ENCODE results near the gene GSG1L.

GSG1L gene

DNA sequence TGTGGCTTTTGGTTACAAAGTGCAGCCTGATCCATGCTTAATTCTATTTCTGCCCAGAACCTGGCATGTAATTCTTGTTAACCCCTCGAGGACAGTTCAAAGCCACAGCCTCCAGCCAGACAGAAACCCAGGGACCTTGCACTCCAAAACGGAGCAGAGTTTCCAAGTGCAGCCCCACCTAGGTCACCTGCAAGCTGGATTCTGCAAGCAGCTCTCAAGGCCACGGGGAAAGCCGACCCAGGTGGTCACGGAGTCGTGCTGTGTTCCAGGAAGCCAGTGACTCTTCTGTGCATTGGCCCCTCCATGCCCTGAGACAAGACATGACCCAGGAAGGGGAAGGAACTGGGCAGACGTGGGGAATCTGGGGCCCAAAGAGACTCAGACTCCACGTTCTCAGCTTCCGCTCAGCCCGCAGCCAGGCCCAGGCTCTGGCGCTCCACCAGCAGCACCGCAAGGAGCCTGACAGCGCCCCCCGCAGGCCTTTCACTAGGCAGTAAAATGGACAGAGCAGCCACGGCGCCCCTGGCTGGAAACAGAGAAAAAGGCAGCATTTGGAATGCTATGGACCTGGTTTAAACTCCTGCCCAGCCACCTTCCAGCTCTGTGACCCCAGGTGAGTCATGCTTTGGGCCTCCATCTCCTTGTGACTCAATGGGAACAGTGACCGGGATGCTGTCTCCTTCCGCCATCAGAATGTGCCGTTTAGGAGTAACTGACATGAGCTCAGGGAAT, 27.3 kb upstream of the GSG1L start:
- Histone ChIP-seq H3K36me3 (ENCODE audit: control insufficient read depth, insufficient read depth, low read length, severe bottlenecking) (peaks cover 4% of the 10 kb centered on the region), H3K9ac (ENCODE audit: low read length) (no peak overlapping the region), H3K9me3 (ENCODE audit: control insufficient read depth, low read length) (no peaks in the 10 kb centered on the region), H3K27me3 (replicated peaks; ENCODE audit: control insufficient read depth, insufficient read depth, low read length) (no peaks in the 10 kb centered on the region), H3K4me1 (ENCODE audit: control insufficient read depth, insufficient read depth, low read length) (no peaks in the 10 kb centered on the region), H3K4me3 (ENCODE audit: low read length) (no peak overlapping the region)
- DNase-seq (ENCODE audit: low read depth) = no peak

DNA sequence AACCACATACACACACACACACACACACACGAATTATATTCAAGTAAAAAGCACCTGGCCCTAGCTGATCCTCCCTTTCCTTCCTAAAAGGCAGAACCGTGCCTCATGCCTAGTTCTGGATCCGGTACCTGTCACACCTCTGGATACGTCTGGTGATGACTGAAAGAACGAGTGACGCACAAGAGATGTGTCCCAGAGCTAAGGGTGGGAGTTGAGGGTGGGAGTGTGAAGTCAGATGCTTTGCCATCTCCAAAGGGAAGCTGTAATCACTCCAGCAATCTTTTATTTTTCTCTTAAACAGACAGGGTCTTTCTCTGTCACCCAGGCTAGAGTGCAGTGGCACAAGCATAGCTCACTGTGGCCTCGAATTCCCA, 26.5 kb upstream of the GSG1L start:
- Histone ChIP-seq H3K9ac (ENCODE audit: low read length) (no peak overlapping the region), H3K27me3 (replicated peaks; ENCODE audit: control insufficient read depth, insufficient read depth, low read length) (no peaks in the 10 kb centered on the region), H3K36me3 (ENCODE audit: control insufficient read depth, insufficient read depth, low read length, severe bottlenecking) (peaks cover 4% of the 10 kb centered on the region), H3K4me3 (ENCODE audit: low read length) (no peak overlapping the region), H3K9me3 (ENCODE audit: control insufficient read depth, low read length) (no peaks in the 10 kb centered on the region), H3K4me1 (ENCODE audit: control insufficient read depth, insufficient read depth, low read length) (no peaks in the 10 kb centered on the region)
- no peak for DNase-seq (ENCODE audit: low read depth)

DNA sequence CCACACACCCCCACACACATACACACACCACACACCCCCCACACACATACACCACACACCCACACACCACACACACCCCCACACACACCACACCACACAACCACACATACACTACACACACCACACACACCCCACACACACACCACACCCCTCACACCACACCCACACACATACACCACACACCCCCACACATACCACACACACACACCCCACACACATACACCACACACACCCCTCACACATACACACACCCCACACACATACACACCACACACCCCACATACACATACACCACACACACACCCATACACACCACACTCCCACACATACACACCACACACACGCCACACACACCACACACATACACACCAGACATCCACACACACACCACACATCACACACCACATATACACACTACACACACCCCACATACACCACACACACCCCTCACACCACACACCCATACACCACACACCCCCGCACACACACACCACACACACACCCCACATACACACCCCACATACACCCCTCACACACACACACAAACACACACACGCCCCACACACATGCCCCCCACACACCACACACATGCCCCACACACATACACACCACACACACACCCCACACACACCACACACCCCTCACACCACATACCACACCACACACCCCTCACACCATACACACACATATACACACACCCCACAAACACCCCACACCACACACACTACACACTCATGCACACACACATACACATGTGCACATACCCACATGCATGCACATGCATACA, 25.9 kb upstream of the GSG1L start:
- no peak overlapping the region for H3K4me3 ChIP-seq (ENCODE audit: low read length)
- no peaks in the 10 kb centered on the region for H3K9me3 ChIP-seq (ENCODE audit: control insufficient read depth, low read length)
- H3K4me1 ChIP-seq (ENCODE audit: control insufficient read depth, insufficient read depth, low read length) = no peaks in the 10 kb centered on the region
- H3K27me3 ChIP-seq (replicated peaks; ENCODE audit: control insufficient read depth, insufficient read depth, low read length) = no peaks in the 10 kb centered on the region
- H3K36me3 ChIP-seq (ENCODE audit: control insufficient read depth, insufficient read depth, low read length, severe bottlenecking) = peaks cover 4% of the 10 kb centered on the region
- no peak overlapping the region for H3K9ac ChIP-seq (ENCODE audit: low read length)
- DNase-seq (ENCODE audit: low read depth) = no peak

DNA sequence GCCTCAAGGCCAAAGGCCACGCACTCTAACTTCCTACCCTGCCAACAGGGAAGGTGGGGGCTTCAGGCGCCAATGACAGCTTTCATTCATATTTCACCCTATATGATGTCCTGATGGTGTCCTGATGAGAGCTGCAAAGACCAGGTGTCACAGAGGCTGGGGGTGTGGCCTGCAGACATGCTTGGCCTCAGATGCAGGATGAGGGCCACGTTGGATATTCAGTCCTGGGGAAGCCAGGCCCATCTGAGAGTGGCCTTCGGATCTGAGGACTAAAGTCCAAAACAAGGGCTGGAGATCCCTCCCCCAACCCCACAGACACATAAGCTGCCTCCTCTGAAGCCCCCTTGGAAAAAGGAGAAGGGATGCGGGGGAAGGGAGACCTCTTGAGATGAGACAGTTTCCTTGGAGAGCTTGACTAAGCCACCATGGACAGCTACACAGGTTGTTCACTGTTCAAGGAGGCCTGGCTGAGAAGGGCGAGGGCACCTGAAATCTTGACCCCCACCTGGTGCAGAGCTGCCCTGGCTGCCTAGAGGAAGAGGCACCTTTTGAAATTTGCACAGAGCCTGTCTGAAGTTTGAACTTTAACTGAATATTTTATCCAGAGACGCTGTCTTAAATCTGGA, 24.3 kb upstream of the GSG1L start:
- Histone ChIP-seq H3K36me3 (ENCODE audit: control insufficient read depth, insufficient read depth, low read length, severe bottlenecking) (no peaks in the 10 kb centered on the region), H3K4me3 (ENCODE audit: low read length) (no peak overlapping the region), H3K9me3 (ENCODE audit: control insufficient read depth, low read length) (no peaks in the 10 kb centered on the region), H3K4me1 (ENCODE audit: control insufficient read depth, insufficient read depth, low read length) (peaks cover 3% of the 10 kb centered on the region), H3K9ac (ENCODE audit: low read length) (no peak overlapping the region), H3K27me3 (replicated peaks; ENCODE audit: control insufficient read depth, insufficient read depth, low read length) (no peaks in the 10 kb centered on the region)
- no peak for DNase-seq (ENCODE audit: low read depth)

DNA sequence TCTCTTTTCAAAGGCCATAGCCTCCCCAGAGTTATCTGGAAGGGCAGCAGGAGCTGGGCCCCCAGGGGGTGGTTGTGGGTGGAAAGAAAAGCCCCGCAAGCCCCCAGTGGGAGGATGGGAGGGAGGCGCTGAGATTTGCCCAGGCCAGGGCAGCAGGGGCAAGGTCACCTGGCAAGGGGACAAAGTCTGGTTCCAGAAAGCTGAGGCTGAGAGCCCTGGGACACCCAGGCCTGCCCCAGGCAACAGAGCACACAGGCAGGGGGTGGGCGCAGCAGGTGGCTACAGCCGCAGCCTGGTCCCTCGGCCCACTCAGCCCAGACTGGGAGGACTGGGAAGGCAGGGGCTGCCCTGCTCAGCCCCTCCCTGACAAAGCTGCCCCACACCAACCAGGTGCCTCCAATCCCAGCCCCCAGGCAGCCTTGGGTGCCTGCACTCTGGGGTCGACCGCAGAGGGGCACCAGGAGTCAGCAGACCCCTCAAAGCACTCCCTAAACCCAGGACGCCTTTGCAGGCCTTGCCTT, 23.7 kb upstream of the GSG1L start:
- DNase-seq (ENCODE audit: low read depth) = no peak
- peaks cover 6% of the 10 kb centered on the region for H3K4me1 ChIP-seq (ENCODE audit: control insufficient read depth, insufficient read depth, low read length)
- no peaks in the 10 kb centered on the region for H3K9me3 ChIP-seq (ENCODE audit: control insufficient read depth, low read length)
- H3K36me3 ChIP-seq (ENCODE audit: control insufficient read depth, insufficient read depth, low read length, severe bottlenecking) = no peaks in the 10 kb centered on the region
- no peaks in the 10 kb centered on the region for H3K27me3 ChIP-seq (replicated peaks; ENCODE audit: control insufficient read depth, insufficient read depth, low read length)
- no peak overlapping the region for H3K4me3 ChIP-seq (ENCODE audit: low read length)
- no peak overlapping the region for H3K9ac ChIP-seq (ENCODE audit: low read length)

DNA sequence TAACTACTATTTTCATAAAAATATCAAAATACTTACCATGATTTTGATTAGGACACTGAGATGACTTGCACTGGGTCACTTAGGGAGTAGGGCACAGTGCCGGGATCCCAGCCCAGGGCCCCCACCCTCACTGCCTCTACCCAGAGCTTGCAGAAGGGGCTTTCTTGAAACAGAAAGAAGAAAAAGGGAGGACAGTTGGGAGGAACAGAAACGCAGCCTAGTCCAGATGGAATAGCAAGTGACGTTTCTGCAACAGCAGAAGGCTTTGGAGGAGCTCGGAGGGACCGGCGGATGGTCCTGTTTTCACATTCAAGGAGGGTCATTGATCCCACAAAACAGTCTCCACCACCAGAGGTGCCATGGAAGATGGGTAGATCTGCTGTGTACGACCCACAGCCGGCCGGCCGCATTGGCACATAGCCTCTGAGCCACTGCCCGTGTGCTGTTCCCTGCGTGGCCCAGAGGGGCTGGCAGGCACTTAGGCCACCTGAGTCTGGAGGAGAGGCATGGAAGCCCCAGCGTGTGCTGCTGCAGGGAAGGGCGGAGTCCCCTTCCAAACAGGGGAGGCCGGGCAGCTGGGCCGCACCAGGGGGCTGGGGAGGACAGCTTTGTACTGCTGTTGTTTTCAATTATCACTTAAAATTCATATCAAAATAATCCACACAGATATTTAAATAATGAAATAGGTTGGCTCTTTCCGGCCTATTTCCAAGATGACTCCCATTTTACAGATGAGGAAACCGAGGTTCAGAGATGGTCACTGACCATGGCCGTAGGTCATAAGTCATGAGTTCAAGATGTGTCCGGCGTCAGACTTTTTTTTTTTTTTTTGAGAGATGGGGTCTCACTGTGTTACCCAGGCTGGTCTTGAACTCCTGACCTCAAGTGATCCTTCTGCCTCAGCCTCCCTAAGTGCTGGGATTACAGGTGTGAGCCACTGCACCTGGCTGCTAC, 22.9 kb upstream of the GSG1L start:
- DNase-seq (ENCODE audit: low read depth) = no peak
- Histone ChIP-seq H3K9ac (ENCODE audit: low read length) (no peak overlapping the region), H3K4me1 (ENCODE audit: control insufficient read depth, insufficient read depth, low read length) (peaks cover 6% of the 10 kb centered on the region), H3K4me3 (ENCODE audit: low read length) (no peak overlapping the region), H3K27me3 (replicated peaks; ENCODE audit: control insufficient read depth, insufficient read depth, low read length) (no peaks in the 10 kb centered on the region), H3K36me3 (ENCODE audit: control insufficient read depth, insufficient read depth, low read length, severe bottlenecking) (no peaks in the 10 kb centered on the region), H3K9me3 (ENCODE audit: control insufficient read depth, low read length) (no peaks in the 10 kb centered on the region)

DNA sequence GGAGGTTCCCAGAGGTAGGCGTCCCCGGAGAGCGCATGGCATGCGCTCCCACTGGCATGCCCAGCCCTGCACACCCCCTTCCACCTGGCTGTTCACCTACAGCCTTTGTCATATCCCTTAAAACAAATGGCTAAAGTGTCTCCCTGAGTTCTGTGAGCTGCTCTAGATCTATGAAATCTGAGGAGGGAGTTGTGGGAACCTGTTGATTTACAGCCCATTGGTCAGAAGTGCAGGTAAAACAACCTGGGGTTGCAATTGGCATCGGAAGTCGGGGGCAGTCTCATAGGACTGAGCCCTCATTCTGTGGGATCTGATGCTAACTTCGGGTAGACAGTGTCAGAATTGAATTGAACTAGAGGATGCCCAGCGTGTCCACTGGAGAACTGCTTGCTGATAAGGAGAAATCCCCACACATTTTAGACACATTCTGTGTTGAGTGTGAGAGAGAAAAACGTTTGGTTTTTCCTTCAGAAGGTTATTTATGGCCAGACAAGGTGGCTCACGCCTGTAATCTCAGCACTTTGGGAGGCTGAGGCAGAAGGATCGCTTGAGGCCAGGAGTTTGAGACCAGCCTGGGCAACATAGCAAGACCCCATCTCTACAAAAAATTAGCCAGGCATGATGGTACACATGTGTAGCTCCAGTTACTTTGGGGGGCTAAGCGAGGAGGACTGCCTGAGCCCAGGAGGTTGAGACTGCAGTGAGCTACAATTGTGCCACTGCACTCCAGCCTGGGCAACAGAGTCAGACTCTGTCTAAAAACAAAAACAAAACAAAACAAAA, 22.1 kb upstream of the GSG1L start:
- DNase-seq (ENCODE audit: low read depth) = no peak
- no peaks in the 10 kb centered on the region for H3K9me3 ChIP-seq (ENCODE audit: control insufficient read depth, low read length)
- no peaks in the 10 kb centered on the region for H3K36me3 ChIP-seq (ENCODE audit: control insufficient read depth, insufficient read depth, low read length, severe bottlenecking)
- H3K27me3 ChIP-seq (replicated peaks; ENCODE audit: control insufficient read depth, insufficient read depth, low read length) = no peaks in the 10 kb centered on the region
- H3K4me3 ChIP-seq (ENCODE audit: low read length) = no peak overlapping the region
- H3K4me1 ChIP-seq (ENCODE audit: control insufficient read depth, insufficient read depth, low read length) = peaks cover 6% of the 10 kb centered on the region
- H3K9ac ChIP-seq (ENCODE audit: low read length) = no peak overlapping the region

DNA sequence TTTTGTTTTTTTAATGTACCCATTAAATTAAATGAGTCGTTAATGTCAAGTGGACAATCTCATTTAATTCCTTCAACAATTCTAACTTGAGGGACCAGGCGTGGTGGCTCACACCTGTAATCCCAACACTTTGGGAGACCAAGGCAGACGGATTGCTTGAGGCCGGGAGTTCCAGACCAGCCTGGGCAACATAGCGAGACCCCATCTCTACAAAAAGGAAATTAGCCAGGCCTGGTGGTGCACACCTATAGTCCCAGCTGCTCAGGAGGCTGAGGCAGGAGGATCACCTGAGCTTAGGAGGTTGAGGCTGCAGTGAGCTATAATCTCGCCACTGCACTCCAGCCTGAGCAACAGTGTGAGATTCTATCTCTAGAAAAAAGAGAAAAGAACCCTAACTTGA, 20.7 kb upstream of the GSG1L start:
- H3K9me3 ChIP-seq (ENCODE audit: control insufficient read depth, low read length) = no peaks in the 10 kb centered on the region
- no peak overlapping the region for H3K4me3 ChIP-seq (ENCODE audit: low read length)
- no peaks in the 10 kb centered on the region for H3K27me3 ChIP-seq (replicated peaks; ENCODE audit: control insufficient read depth, insufficient read depth, low read length)
- no peaks in the 10 kb centered on the region for H3K36me3 ChIP-seq (ENCODE audit: control insufficient read depth, insufficient read depth, low read length, severe bottlenecking)
- H3K9ac ChIP-seq (ENCODE audit: low read length) = no peak overlapping the region
- peaks cover 6% of the 10 kb centered on the region for H3K4me1 ChIP-seq (ENCODE audit: control insufficient read depth, insufficient read depth, low read length)
- no peak for DNase-seq (ENCODE audit: low read depth)

DNA sequence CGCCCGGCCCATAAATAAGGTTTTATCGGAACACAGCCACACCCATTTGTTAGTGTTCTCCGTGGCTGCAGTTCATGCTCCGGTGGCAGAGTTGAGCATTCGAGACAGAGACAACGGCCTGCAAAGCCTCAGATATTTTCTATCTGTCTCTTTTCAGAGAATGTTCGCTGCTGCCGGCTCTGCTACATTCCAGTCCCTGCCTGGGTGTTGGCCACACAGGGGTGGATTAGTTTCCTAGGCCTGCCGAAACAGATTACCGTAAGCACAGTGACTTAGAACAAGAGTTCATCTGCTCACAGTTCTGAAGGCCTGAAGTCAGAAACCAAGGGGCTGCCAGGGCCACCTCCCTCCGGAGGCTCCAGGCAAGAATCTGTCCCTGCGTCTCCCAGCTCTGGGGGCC, 19.1 kb upstream of the GSG1L start:
- no peaks in the 10 kb centered on the region for H3K9me3 ChIP-seq (ENCODE audit: control insufficient read depth, low read length)
- no peaks in the 10 kb centered on the region for H3K36me3 ChIP-seq (ENCODE audit: control insufficient read depth, insufficient read depth, low read length, severe bottlenecking)
- H3K4me3 ChIP-seq (ENCODE audit: low read length) = no peak overlapping the region
- peaks cover 6% of the 10 kb centered on the region for H3K4me1 ChIP-seq (ENCODE audit: control insufficient read depth, insufficient read depth, low read length)
- DNase-seq (ENCODE audit: low read depth) = no peak
- peaks cover 4% of the 10 kb centered on the region for H3K27me3 ChIP-seq (replicated peaks; ENCODE audit: control insufficient read depth, insufficient read depth, low read length)
- no peak overlapping the region for H3K9ac ChIP-seq (ENCODE audit: low read length)

DNA sequence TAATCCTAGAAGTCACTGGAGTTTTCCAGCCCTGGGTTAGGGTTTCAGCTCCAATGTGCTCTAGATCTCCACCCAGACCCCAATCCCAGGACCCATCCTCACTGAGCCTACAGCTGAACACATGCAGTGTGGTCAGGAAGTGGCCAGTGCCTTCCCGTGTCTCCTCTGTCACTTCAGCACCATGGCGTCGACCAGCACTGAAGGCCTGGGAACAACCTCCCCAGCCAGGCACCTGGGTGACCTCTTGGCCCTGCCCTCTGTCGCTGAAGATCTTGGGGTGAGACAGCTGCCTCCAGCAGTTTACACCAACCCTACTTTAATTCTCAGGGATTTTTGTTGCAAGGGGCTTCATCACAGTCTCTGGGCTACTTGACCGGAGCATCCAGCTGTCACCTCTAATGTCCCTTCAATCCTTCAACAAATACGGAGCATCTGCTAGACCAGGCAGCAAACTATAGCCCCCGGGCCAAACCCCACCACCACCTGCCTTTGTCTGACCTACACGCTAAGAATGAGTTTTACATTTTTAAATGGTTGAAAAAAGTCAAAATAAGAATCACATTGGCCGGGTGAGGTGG, 18.0 kb upstream of the GSG1L start:
- Histone ChIP-seq H3K9ac (ENCODE audit: low read length) (no peak overlapping the region), H3K4me3 (ENCODE audit: low read length) (no peak overlapping the region), H3K36me3 (ENCODE audit: control insufficient read depth, insufficient read depth, low read length, severe bottlenecking) (no peaks in the 10 kb centered on the region), H3K9me3 (ENCODE audit: control insufficient read depth, low read length) (no peaks in the 10 kb centered on the region), H3K4me1 (ENCODE audit: control insufficient read depth, insufficient read depth, low read length) (peaks cover 6% of the 10 kb centered on the region), H3K27me3 (replicated peaks; ENCODE audit: control insufficient read depth, insufficient read depth, low read length) (peaks cover 12% of the 10 kb centered on the region)
- no peak for DNase-seq (ENCODE audit: low read depth)
